HG02943 (cell line): ENCODE measurements around the gene CFTR.

ENCODE experiments used
- ATAC-seq: cut with Tn5 transposase; IDR thresholded peaks from one replicate; pipeline ENCODE4 v1.9.1; 2021; ENCODE audit warnings: mild to moderate bottlenecking, low read depth, moderate library complexity; ENCODE audit not compliant: unreplicated experiment

CFTR gene

DNA sequence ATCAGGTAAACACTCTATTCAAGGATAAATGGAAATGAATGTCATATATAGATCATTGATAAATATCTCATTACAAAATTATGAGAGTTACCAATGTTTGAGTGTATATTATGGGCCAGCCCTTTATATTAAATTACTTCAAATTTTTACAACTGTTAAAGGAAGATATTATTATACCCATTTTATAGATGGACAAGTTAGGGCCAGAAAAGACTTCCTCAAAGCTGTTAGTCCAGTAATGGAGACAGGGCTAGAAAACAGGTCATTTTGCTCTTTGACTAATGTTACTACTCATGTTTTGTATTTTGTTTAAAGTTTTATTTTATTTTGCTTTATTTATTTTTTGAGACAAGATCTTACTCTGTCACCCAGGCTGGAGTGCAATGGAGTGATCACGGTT is 101.6 kb downstream of the CFTR start:
- no peak for ATAC-seq

DNA sequence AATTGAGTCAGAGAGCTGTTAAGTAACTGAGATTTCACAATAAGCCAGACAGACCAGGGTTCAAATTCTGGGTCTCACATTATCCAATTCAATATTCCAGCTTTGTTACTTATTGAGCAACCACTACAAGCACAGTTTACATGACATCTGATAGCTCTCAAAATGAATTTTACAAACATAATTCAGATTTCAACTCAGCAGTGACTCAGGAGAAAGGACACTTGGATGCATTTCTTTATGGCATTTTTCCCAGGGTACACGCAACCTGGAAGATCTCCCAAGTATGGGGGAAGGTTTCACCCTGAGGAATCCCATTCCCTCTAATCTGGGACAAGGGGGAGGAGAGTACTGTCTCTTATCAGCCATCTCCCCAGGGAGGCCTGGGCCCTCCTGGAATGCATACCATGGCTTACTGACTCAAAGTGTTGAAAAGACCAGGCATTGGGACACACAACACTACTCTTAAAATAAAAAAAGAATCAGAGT is 102.4 kb downstream of the CFTR start:
- ATAC-seq = no peak

DNA sequence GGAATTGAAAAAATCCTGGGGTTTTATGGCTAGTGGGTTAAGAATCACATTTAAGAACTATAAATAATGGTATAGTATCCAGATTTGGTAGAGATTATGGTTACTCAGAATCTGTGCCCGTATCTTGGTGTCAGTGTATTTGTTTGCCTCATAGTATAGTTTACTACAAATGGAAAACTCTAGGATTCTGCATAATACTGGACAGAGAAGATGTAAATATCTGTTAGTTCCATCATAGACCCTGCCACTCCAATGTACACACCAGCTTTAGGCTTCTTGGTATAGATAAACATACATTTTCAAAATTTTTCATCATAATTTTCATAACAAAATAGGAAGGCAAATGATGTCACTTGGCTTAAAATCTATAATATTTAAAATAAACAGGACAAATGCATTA is 108.1 kb downstream of the CFTR start:
- no peak for ATAC-seq

GRCh38 chr7:117588352-117588794 is 108.5 kb downstream of the CFTR start:
- no peak for ATAC-seq

GRCh38 chr7:117590191-117590590 is 110.4 kb downstream of the CFTR start:
- no peak for ATAC-seq

DNA sequence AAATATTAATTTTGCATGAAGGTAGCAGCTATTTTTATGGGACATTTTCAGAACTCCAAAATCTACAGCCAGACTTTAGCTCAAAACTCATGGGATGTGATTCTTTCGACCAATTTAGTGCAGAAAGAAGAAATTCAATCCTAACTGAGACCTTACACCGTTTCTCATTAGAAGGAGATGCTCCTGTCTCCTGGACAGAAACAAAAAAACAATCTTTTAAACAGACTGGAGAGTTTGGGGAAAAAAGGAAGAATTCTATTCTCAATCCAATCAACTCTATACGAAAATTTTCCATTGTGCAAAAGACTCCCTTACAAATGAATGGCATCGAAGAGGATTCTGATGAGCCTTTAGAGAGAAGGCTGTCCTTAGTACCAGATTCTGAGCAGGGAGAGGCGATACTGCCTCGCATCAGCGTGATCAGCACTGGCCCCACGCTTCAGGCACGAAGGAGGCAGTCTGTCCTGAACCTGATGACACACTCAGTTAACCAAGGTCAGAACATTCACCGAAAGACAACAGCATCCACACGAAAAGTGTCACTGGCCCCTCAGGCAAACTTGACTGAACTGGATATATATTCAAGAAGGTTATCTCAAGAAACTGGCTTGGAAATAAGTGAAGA is 112.3 kb downstream of the CFTR start:
- no peak for ATAC-seq

DNA sequence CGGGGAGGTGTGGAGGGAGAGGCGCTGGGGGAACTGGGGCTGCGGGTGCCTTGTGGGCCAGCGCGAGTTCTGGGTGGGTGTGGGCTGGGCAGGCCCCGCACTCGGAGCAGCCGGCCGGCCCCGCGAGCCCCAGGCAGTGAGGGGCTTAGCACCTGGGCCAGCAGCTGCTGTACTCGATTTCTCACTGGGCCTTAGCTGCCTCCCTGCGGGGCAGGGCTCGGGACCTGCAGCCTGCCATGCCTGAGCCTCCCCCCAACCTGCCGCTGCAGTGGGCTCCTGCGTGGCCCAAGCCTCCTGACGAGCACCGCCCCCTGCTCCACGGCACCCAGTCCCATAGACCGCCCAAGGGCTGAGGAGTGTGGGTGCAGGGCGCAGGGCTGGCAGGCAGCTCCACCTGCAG is 116.3 kb downstream of the CFTR start:
- no peak for ATAC-seq

DNA sequence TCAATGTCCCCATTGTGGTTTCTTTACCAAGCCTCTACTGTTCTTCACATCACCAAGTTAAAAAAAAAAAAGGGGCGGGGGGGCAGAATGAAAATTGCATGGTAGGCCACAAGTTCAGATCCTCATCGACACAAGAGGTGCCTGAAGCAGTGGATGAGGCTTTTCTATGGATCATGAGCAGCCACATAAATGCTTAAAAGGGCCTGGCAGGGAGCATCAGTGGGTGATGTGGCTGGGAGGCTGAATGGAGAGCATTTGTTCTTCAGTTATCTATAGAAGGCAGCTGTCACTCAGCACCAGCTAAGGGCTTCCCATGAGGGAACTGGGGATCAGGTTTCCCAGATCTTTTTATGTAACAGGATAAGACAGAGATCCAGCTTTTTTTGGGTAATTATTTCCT is 117.9 kb downstream of the CFTR start:
- no peak for ATAC-seq

DNA sequence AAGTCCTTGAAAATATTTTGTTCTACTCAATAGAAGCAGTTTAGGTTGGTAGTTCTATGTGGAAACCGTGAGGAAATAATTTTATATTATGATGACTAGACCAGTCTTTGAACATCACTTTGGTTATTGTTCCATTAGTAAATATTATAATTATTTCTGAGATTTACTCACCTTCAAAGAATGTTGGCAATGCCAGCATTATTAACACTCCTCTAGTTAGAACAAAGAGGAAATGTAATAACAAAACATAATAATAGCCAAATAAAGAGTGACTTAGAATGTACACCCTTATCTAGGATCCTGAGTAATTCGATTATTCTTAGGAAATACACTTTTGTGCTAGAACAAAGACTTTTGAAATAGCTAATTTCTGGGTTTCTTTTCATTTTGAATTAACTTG is 121.1 kb downstream of the CFTR start:
- no peak for ATAC-seq

DNA sequence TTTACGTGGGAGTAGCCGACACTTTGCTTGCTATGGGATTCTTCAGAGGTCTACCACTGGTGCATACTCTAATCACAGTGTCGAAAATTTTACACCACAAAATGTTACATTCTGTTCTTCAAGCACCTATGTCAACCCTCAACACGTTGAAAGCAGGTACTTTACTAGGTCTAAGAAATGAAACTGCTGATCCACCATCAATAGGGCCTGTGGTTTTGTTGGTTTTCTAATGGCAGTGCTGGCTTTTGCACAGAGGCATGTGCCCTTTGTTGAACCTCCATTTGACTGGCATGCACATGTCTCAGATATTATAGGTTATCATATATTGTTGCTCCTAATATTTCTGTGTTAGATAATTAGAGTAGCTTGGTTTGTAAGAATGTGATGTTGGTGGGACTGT is 123.8 kb downstream of the CFTR start:
- no peak for ATAC-seq

DNA sequence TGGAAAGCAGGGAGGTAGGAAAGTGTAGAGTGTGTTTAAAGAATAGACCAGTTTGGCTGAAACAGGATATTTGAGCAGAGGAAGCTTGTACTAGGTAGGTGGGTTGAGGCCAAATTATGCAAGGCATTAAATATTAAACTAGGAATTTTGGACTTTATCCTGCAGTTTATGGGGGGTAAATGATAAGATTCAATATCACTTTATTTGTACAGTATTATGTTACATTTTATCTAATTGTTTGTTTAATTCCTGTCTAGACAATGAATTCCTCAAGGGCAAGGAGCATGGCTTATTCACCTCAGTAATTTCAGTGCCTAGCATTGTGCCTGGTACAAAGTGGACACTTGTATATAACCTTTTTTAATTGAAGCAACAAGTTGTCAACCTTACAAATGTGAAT is 125.9 kb downstream of the CFTR start:
- no peak for ATAC-seq

GRCh38 chr7:117606132-117606531 is 126.3 kb downstream of the CFTR start:
- ATAC-seq = no peak

DNA sequence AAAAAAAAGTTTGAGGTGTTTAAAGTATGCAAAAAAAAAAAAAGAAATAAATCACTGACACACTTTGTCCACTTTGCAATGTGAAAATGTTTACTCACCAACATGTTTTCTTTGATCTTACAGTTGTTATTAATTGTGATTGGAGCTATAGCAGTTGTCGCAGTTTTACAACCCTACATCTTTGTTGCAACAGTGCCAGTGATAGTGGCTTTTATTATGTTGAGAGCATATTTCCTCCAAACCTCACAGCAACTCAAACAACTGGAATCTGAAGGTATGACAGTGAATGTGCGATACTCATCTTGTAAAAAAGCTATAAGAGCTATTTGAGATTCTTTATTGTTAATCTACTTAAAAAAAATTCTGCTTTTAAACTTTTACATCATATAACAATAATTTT is 130.6 kb downstream of the CFTR start:
- ATAC-seq = no peak

- ATAC-seq = no peak
Observed at GRCh38 chr7:117612637-117613036, 132.8 kb downstream of the CFTR start.

- ATAC-seq = no peak
Observed at GRCh38 chr7:117616694-117617093, 136.9 kb downstream of the CFTR start.

- ATAC-seq = no peak
Observed at GRCh38 chr7:117619681-117620080, 139.9 kb downstream of the CFTR start.

GRCh38 chr7:117621075-117621618 is 141.3 kb downstream of the CFTR start:
- ATAC-seq = no peak

- ATAC-seq = no peak
Observed at GRCh38 chr7:117623606-117624005, 143.8 kb downstream of the CFTR start.

GRCh38 chr7:117630501-117630900 is 150.7 kb downstream of the CFTR start:
- no peak for ATAC-seq

- no peak for ATAC-seq
Observed at GRCh38 chr7:117630907-117631564, 151.2 kb downstream of the CFTR start.

- ATAC-seq = no peak
Observed at GRCh38 chr7:117631652-117632051, 151.8 kb downstream of the CFTR start.

DNA sequence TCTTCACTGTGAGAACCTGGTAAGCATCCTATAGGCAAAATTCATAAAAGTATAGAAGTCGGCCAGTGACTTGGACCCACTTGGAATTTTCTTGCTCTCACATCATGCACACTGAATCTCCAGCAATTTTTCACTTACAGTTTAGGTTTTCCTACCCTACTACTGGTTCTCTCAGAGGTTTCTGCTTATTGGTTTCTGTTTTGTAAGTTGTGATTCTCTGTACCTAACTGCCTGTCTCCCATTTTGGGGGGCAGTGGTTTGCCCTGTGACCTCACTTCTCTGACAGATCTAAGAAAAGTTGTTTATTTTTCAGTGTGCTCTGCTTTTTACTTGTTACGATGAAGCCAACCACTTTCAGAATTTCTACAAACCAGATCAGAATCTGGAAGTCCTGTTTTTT is 158.1 kb downstream of the CFTR start:
- no peak for ATAC-seq
